Ramos (cell line): Measurements from ENCODE around the gene NUP210.
"Not testable (repeated sequence)": the region's sequence is repeated elsewhere in the genome, so short reads cannot be mapped to it uniquely, and the experiment has no call there.

Experiments used
- in situ Hi-C: fragments of 300-500 bp; cut with MboI; formaldehyde crosslinking; loops from one replicate; pipeline ENCODE4 v1.14.3; 2022; ENCODE audit warnings: low sequenced_read_pairs; ENCODE audit not compliant: unreplicated experiment

The NUP210 gene

DNA sequence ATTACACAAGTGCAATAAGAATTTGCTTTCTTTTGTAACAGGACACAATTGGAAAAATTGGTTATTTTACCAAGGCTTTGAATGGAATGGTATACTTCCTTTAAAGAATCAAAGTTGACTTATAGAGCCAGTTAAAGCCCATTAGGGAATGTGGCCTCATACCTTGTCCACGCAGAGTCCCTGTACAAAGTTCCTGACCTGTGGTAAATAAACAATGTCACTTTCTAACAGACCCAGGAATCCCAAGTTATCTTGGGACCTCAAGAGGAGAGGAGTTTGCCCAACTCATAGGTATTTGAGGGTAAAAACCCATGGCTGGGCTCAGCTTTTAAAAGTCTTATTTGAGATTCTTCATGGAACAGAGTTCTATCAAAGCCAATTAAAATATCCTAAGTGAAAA lies 12.0 kb upstream of the NUP210 start:
- in situ Hi-C loops = no loop called here

- in situ Hi-C loops = not testable (repeated sequence)
These were observed 10.3 kb upstream of the NUP210 start for GRCh38 chr3:13430411-13430875.

GRCh38 chr3:13429631-13430291 lies 9.6 kb upstream of the NUP210 start:
- in situ Hi-C loops = no loop called here

- in situ Hi-C loops = not testable (repeated sequence)
These were observed 8.6 kb upstream of the NUP210 start for GRCh38 chr3:13428678-13429077.

GRCh38 chr3:13427662-13428603 lies 7.8 kb upstream of the NUP210 start:
- in situ Hi-C loops = no loop called here

DNA sequence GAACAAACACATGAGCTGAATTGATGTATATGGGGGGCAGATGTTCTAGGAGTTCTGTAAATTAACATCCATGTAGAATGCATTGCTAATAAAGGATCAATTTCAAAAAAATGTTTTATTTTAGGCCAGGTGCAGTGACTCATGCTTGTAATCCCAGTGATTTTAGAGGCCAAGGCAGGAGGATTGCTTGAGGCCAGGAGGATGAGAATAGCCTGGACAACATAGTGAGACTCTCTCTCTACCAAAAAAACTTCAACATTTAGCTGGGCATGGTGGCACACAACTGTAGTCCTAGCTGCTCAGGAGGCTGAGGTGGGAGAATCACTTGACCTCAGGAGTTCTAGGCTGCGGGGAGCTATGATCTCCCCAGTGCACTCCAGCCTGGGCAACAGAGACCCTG lies 6.5 kb upstream of the NUP210 start:
- in situ Hi-C loops = no loop called here

- in situ Hi-C loops = no loop called here
These were observed 5.6 kb upstream of the NUP210 start for GRCh38 chr3:13425689-13426088.

DNA sequence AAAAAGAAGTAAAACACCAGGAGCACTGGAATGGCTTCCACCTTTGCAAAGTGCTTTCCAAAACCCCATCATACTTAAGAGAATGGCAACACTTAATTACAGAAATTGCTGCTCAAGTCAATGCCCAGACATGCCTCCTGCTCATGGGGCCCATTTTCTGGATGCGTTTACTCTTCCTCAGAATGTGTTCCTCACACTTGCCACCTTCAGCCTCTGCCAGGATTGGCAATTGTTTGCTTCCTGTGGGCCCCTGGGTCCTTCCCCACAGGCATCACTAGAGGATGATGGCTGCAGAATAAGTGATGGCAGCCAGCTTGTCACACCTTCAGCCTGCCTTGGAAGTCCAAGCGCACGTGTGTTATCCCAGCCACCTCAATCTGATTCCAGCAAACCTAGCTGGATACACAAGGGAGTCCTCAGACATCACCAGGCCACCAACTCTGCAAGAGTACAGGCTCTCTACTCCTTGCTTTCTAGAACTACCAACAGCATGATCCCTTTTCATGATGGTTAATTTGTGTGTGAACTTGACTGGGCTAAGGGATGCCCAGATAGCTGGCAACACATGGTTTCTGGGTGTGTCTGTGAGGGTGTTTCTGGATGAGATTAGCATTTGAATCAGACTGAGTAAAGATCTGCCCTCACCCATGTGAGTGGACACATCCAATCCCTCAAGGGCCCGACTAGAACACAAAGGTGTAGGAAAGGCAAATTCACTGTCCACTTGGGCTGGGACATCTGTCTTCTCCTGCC lies 4.9 kb upstream of the NUP210 start:
- in situ Hi-C loops = no loop called here

DNA sequence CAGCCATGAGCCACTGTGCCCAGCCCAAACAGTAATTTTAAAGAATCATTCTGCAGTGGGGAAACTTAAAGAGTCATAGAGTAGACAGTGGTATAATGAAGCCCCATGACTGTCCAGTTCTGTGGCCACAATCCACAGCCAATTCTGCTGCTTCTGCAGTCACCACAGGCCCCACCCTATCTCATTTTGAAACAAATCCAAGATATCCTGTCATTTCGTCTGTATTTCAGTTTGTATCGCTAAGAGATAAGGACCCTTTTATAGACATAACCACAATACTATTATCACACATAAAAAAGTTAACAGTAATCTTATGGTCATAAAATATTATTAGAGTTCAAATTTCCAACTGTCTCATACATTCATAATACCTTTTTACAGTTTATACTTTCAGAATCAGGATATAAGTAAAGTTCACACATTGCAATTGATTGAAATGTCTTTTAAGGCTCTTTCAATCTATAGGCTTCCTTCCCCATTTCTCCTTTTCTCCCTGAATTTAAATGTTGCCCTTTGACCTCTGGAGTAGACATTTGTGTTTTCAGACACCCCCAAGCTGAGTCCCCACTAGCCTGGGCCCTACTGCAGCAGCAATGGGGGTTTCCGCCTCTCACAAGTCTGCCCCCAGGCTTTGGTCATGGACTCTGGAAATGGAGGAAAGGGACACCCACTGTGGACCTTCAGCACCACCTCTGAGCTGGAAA lies 4.2 kb upstream of the NUP210 start:
- in situ Hi-C loops = no loop called here

DNA sequence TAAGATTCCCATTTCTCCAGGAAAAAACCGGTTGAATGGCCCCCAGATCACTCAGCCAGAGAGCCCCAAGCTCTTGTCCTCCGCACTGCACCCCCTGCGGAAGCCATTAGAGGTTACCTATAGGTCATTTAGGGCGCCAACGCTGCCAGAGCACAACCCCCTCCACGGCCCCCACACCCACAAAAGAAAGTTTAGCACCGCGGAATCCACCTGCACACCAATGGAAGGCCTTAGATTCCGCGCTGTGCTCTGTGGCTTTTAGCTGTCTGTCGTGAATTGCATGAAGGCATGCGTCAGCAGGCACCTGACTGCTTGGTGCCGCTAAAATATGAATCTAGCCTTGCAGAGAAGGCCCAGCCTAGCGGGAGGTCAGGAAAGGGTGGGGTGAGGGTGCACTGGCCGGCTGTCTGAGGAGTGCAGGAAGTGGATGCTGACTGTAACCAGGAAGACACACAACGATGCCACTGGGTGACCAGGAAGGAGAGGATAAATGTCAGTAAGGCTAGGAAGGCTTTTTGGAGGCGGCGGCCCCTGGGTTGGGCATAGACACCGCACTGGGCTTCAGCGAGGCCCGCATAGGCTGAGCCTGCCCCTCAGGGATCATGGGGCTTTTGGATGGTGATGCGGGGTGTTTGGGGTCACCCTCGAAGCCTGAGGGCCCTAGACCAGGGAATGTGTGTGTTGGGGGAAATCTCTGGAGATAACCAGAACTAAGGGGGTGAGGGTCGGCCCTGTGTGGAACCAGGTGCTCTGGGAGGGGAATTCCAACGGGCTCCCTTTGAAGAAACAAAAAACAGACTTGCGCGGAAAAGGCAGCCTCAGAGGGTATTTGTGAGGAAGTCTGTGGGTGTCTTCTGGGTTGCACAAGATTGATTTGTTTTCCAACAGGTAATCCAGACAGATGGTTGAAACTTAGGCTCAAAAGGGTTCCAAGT lies 976 bp upstream of the NUP210 start:
- in situ Hi-C loops = no loop called here

GRCh38 chr3:13419505-13420044 lies 547 bp downstream of the NUP210 start:
- in situ Hi-C loops = no loop called here

GRCh38 chr3:13417166-13417947 lies 2.8 kb downstream of the NUP210 start:
- in situ Hi-C loops = no loop called here

DNA sequence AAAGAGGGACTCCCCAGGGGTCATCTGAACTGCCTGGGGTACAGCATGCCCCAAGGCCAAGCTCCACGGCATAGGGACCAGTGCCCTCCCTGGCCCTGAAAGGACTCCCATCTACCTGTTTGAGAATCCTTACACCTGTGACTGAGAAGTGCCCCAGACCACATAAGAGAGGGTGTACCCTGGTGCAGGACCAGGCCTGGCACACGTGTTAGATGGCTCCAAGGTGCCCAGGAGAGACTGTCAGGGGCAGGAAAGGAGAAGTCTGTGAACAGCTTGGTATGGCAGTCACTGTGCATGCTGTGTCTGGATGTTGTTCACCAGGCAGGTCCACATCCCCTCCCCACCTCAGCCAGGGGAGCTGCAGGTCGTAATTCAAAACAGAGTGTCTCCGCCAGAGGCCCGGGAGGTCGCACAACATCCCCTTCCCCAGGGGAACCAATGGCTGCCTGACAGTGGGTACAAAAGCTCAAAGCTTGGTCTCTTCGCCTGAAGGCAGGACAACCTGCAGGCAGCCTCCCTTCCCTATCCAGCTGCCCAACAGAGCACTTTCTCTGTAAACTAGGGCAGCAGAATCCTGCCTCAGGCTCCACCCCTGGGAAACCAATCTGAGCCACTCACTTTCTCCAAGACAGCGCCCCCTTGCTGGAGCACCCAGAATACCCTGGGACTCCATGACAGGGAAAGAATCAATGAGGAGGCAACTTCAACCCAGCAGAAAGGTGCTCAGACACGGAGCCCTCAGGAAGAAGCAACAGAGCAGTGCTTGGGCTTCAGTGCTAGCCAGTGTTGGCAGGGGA lies 3.9 kb downstream of the NUP210 start:
- in situ Hi-C loops = no loop called here

DNA sequence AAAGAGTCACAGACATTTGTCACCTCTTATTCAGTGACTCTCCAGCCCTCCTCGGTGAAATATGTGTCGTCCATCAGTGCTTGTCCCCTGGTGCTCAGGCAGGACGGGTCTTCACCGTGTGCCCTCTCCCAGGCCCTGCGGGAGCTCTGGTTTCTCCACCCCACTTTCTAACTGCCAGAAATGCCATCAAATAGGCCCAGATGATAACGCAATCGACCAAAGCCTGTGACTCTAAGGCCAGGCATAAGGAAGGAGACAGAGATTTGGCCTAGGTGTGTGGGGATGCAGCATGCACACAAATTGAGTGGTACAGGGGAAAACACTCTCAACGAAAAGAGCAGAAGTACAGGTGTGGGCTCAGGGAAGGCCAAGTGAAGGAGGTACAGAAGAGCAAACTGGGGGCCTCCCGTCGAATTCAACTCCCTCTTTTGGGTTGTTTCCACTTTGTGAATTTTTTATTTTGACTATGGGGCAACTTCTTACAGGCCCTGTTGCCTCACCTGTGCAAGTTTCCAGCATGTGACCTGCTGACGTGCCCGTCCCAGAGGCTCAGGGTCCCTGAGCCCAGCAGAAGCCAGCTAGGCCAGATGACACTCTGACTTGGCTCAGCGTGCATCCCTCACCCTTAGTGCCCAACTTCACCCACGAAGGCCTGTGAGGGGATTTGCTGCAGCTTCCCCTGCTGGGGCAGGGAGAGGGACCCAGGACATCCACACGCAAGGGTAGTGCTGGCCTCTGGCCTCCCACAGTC lies 4.7 kb downstream of the NUP210 start:
- in situ Hi-C loops = no loop called here

DNA sequence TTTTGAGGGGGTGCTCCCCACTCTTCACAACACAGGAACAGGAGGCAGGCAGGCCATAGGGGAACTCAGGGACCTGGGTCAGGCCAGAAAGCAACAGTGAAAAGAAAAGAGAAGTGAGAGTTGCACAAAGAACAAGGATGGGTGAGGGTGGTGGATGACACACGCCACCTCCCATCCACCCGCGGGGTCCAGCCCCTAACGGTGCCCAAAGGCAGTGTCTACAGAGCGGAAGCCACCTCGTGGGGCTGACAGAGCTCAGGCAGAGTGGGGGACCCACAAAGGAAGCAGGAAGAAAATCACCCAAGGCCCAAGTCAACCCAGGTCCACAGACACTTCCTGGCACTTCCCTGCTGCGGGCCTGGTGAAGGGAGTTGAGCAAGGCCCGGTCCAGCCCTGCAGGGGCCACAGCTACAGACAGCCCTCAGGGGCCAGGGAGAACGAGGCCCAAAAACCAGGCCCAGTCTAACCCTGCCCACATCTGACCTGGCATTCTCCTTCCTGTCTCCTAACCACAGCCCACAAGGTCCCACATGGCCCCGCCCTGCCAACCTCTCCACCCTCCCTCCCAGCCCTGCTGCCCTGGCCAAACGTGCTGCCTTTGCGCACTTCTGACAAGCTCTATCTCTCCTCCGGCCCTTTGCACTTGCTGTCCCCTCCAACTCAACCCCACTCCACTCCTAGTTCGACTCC lies 5.9 kb downstream of the NUP210 start:
- in situ Hi-C loops = no loop called here
